Cerebellar nuclear complex (tissue), 1 donor: ENCODE measurements around the gene EGLN3.
"Not testable (repeated sequence)": the region's sequence is repeated elsewhere in the genome, so short reads cannot be mapped to it uniquely, and the experiment has no call there.

Source experiments
- DNase-seq, 2 experiments: peaks; one replicate each; lab custom pipeline; 2025; lab: John Stamatoyannopoulos, UW

The EGLN3 gene

DNA sequence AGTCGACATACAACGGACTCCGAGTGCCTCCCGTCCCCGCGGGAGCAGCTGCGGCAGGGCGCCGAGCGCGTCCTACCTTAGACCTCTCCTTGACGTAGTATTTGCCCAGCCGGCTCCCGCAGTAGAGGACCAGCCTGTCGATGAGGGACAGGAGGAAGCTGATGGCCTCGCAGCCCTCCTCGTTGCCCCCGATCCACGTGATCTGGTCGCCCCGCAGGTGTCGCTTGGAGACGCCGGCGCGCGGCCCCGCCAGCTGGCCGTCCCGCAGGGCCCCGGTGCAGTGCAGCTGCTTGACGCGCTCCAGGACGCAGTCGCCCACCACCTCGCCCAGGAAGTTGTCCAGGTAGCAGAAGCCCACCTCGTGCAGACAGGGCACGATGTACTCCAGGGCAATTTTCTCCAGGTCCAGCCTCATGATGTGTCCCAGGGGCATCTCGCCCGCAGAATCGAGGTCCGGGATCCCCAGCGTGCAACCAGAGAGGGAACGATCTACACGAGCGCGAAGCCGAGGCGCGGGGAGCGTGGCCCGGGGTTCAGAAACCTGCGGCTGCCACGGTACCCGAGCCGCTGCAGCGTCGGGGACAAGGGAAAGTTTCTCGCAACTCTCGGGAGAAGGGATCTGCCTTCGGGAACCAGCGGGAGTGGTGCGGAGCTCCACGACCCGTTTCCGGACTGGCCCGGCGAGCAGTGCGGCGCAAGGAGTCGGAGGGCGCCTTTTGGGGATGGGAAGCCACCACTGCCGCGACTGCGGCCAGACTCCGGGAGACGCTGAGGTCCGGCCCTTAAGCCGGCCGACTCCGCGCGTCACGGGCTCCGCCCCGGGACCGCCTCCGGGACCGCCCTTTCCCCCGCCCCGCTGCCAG, at the start of gene EGLN3:
Gene EGLN3, minus strand, starts transcription at position 755 of the 863 bp plus-strand sequence. Its CDS starts 322 bp downstream, at position 433.
- DNase-seq: peak in 1 of 2 experiments; percentile 20

DNA sequence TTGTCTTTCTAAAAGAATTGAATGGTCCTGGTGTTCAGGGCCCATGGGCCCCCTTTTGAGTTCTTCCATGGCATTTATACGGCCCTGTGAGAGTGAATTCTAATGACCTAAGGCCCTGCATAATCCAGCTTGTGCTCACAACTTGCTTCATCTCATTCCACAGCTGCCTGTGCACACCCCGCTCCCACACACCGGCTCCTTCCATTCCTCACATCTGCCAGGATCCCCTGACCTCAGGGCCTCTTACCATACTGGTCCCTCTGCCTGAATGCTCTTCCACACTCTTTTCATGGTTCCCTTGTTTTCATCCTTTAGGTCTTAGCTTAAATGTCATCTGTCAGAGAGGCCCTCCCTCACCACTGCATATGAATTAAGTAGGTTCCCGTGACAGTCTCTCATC, 49.5 kb upstream of the EGLN3 start:
- DNase-seq: no peak

- DNase-seq: no peak
Measured at GRCh38 chr14:33999771-34000291, 49.0 kb upstream of the EGLN3 start.

- DNase-seq: no peak
Measured at GRCh38 chr14:33997611-33998010, 46.7 kb upstream of the EGLN3 start.

DNA sequence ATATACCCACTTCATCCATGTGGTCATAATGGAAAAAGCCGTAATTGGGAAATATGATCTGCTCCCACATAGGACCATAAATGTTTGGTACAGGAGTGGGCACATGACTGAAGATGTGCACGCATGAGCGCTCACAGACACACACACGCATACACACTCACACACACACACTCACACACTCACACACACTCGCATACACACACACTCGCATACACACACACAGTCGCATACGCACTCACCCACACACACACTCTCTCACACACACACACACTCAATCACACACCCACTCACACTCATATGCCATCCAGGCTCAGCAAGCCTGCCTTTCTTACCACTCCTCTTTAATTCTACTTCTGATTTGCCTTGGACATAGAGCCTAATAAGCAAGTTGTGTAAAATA, 45.6 kb upstream of the EGLN3 start:
- no peak for DNase-seq

DNA sequence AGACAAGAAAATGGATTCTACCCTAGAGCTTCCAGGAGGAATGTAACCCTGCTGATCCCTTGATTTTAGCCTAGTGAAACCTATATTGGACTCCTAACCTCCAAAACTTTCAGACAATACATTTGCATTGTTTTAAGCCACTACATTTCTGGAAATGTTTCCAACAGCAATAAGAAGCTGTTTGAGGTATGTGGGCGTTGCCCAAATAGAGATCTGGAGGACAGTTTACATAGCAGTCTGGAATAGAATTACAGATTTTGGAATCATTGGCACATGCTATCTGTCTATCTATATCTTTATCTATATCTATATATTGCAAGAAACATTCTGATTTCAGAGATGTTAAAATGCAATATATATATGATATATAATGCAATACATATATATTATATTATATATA, 42.4 kb upstream of the EGLN3 start:
- DNase-seq: no peak

GRCh38 chr14:33992274-33993007, 41.6 kb upstream of the EGLN3 start:
- DNase-seq: no peak

DNA sequence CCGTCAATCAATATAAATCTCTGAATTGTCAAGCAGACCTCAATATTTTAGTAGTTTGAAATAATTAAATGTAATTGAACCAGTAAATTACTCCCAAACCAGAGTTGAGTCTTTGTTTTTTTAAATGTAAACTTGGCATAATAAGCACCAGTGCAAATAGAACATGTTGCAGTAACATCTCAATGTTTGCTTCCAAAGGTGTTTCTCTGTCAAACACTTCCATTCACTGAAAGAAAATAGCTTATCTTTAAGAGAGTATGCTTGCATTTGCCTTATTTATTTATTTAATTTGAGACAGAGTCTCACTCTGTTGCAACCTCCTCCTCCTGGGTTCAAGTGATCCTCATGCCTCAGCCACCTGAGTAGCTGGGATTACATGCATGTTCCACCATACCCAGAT, 39.9 kb upstream of the EGLN3 start:
- no peak for DNase-seq

- no peak for DNase-seq
Measured at GRCh38 chr14:33987565-33988080, 36.7 kb upstream of the EGLN3 start.

DNA sequence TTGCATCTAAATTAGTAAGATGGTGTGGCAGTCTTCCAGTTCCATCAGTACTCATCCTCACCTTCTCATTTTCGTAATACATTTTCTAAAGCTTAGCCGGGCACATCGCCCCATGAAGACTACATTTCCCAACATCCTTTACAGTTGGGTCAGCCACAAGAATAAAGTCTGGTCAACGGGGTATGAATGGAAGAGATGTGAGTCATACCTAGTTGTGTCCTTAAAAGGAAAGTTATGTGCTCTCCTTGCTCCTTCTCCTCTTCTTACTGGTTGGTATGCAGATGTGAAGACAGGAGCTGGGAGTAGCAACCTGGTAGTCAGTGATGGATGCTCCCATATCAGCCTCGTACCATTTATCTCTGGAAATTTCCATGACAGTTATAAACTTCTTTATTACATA, 35.9 kb upstream of the EGLN3 start:
- DNase-seq: no peak

DNA sequence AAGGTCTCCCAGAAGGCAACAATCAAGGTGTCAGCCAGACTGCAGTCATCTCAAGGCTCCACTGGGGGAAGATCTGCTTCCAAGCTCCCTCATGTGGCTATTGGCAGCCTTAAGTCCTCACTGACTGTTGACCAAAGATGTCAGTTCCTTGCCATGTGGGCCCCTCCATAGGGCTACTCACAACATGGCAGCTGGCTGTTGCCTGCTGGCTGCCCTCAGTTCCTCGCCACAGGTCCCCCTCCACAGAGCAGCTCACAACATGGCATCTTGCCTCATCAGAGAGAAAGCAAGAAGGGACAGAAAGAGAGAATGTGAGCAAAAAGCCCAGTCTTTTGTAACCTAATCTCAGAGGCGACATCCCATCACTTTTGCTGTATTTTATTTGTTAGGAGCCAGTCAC, 34.4 kb upstream of the EGLN3 start:
- no peak for DNase-seq

DNA sequence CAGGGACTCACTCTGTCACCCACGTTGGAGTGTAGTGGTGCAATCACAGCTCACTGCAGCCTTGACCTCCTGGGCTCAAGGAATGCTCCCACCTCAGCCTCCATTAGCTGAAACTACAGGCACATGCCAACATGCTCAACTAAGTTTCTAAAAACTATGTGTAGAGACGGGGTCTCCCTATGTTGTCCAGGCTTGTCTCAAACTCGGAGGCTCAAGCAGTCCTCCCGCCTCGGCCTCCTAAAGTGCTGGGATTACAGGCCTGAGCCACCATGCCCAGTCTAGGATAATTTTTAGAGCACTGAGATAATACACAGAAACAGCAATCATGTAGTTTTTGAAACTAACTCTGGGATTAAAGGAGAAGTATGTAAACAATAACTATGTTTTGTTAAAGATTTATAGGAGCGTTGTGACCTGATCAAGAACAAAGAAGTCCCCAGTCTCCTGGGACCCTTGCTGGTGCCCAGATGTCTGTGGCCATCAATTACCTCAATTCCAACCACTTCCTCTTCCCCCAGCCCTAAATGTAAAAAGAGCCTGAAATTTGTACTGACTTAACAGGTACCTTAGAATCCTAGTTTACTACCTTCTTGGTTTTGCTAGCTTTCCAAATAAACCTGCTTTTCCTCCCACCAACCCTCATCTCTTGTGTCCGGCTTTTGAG, 28.9 kb upstream of the EGLN3 start:
- no peak for DNase-seq

GRCh38 chr14:33978892-33979612, 28.2 kb upstream of the EGLN3 start:
- DNase-seq: no peak

- DNase-seq: no peak
Measured at GRCh38 chr14:33972583-33973081, 21.8 kb upstream of the EGLN3 start.

- DNase-seq: not testable (repeated sequence)
Measured at GRCh38 chr14:33969846-33970245, 19.0 kb upstream of the EGLN3 start.

GRCh38 chr14:33968722-33969121, 17.8 kb upstream of the EGLN3 start:
- DNase-seq: no peak

DNA sequence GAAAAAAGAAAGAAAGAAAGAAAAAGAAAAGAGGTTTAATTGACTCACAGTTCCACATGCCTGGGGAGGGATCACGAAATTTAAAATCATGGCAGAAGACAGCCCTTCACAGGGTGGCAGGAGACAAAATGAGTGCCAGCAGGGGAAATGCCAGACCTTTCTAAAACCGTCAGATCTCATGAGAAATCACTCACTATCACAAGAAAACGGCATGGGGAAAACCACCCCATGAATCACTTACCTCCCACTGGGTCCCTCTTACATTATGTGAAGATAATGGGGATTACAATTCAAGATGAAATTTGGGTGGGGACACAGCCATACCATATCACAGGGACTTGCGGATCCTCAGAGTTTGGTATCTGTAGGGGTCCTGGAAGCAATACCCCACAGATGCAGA, 16.3 kb upstream of the EGLN3 start:
- no peak for DNase-seq

- no peak for DNase-seq
Measured at GRCh38 chr14:33966276-33966675, 15.4 kb upstream of the EGLN3 start.

DNA sequence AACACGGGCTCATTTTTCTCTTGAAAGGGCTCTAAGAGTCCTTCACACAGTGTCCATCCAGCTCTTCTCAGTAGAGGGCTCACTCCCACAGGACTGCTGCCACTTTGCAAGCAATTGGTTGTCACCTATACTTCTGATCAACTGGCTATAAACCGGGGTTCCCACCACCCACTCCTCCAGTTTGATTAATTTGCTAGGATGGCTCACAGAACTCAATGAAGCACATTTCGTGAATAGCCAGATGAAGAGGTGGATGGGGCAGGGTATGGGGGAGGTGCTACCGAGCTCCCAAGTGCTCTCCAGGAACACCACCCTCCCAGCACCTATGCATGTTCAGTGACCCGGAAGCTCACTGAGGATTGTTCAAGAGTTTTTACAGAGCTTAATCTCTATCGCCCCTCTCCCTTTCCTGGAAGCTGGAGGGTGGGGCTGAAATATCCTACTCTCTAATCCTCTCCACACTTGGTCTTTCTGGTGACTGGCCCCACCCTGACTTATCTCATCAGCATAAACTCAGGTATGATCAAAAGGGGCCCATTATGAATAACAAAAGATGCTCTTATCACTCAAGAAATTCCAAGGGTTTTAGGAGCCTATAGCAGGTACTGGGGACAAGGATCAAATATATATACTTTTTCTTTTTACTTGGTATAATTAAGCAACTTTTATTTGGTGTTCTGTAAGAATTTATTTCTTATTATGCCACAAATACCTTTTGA, 13.9 kb upstream of the EGLN3 start:
- DNase-seq: no peak

- DNase-seq: no peak
Measured at GRCh38 chr14:33963892-33964291, 13.0 kb upstream of the EGLN3 start.

DNA sequence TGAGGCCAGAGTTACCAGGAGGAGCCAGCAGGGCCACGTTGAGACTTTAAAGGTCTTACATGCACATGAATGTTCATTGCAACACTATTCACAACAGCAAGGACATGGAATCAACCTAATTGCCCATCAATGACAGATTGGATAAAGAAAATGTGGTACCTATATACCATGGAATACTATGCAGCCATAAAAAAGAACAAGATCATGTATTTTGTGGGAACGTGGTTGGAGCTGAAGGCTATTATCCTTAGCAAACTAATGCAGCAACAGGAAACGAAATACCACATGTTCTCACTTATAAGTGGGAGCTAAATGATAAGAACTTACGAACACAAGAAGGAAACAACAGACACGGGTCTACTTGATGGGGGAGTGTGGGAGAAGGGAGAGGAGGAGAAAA, 11.6 kb upstream of the EGLN3 start:
- not testable (repeated sequence) for DNase-seq
